ENCODE results near the gene AP3B1.

Gene AP3B1

GRCh38 chr5:78009937-78010527 is 284.5 kb downstream of the AP3B1 start:
- Histone ChIP-seq H4K20me1 (ENCODE audit: low read depth, low read length) (no peaks in the 10 kb centered on the region), H3K27me3 (ENCODE audit: low read length) (no peaks in the 10 kb centered on the region), H3K36me3 (ENCODE audit: low read length) (no peaks in the 10 kb centered on the region), H2AFZ (ENCODE audit: low read depth, low read length, severe bottlenecking) (no peak overlapping the region), H3K27ac (ENCODE audit: low read depth, low read length) (no peak overlapping the region), H3K9me3 (ENCODE audit: insufficient read depth, low read length) (no peaks in the 10 kb centered on the region), H3K9me2 (replicated peaks; ENCODE audit: insufficient read depth, low read length) (no peaks in the 10 kb centered on the region), H3K4me3 (ENCODE audit: insufficient read depth, low read length, poor library complexity, severe bottlenecking) (no peak overlapping the region), H3F3A (ENCODE audit: insufficient read depth) (no peaks in the 10 kb centered on the region), H3K9ac (ENCODE audit: low read length) (no peak overlapping the region), H3K4me2 (ENCODE audit: low read depth, low read length, poor library complexity, severe bottlenecking) (no peak overlapping the region), H3K79me2 (ENCODE audit: insufficient read depth, low read length) (no peaks in the 10 kb centered on the region)
- TF ChIP-seq EZH2phosphoT487 (conservative IDR thresholded peaks at IDR 0.05; ENCODE audit: low read length) = no peak
- no peak for TF ChIP-seq CTCF (IDR thresholded peaks at IDR 0.05; ENCODE audit: insufficient read depth, low read length, poor library complexity, severe bottlenecking)

- Histone ChIP-seq H3K9ac (ENCODE audit: low read length) (no peak overlapping the region), H3K36me3 (ENCODE audit: low read length) (no peaks in the 10 kb centered on the region), H3K9me2 (replicated peaks; ENCODE audit: insufficient read depth, low read length) (no peaks in the 10 kb centered on the region), H4K20me1 (ENCODE audit: low read depth, low read length) (no peaks in the 10 kb centered on the region), H2AFZ (ENCODE audit: low read depth, low read length, severe bottlenecking) (no peak overlapping the region), H3K4me3 (ENCODE audit: insufficient read depth, low read length, poor library complexity, severe bottlenecking) (no peak overlapping the region), H3K9me3 (ENCODE audit: insufficient read depth, low read length) (no peaks in the 10 kb centered on the region), H3K27me3 (ENCODE audit: low read length) (no peaks in the 10 kb centered on the region), H3K4me2 (ENCODE audit: low read depth, low read length, poor library complexity, severe bottlenecking) (no peak overlapping the region), H3K79me2 (ENCODE audit: insufficient read depth, low read length) (no peaks in the 10 kb centered on the region), H3F3A (ENCODE audit: insufficient read depth) (no peaks in the 10 kb centered on the region), H3K27ac (ENCODE audit: low read depth, low read length) (no peak overlapping the region)
- peak; percentile 65 for TF ChIP-seq CTCF (IDR thresholded peaks at IDR 0.05; ENCODE audit: insufficient read depth, low read length, poor library complexity, severe bottlenecking)
- TF ChIP-seq EZH2phosphoT487 (conservative IDR thresholded peaks at IDR 0.05; ENCODE audit: low read length) = no peak
These were observed 286.0 kb downstream of the AP3B1 start for GRCh38 chr5:78008356-78008967.

GRCh38 chr5:78007233-78007632 is 287.3 kb downstream of the AP3B1 start:
- no peak overlapping the region for H3K4me3 ChIP-seq (ENCODE audit: insufficient read depth, low read length, poor library complexity, severe bottlenecking)

More at GRCh38 chr5:78007233-78007632, 287.3 kb downstream of the AP3B1 start:
- Histone ChIP-seq H3K9ac (ENCODE audit: low read length) (no peak overlapping the region), H3K36me3 (ENCODE audit: low read length) (no peaks in the 10 kb centered on the region), H3F3A (ENCODE audit: insufficient read depth) (no peaks in the 10 kb centered on the region), H3K27ac (ENCODE audit: low read depth, low read length) (no peak overlapping the region), H3K9me3 (ENCODE audit: insufficient read depth, low read length) (no peaks in the 10 kb centered on the region), H3K79me2 (ENCODE audit: insufficient read depth, low read length) (no peaks in the 10 kb centered on the region), H3K9me2 (replicated peaks; ENCODE audit: insufficient read depth, low read length) (no peaks in the 10 kb centered on the region), H3K27me3 (ENCODE audit: low read length) (no peaks in the 10 kb centered on the region), H2AFZ (ENCODE audit: low read depth, low read length, severe bottlenecking) (no peak overlapping the region), H4K20me1 (ENCODE audit: low read depth, low read length) (no peaks in the 10 kb centered on the region), H3K4me2 (ENCODE audit: low read depth, low read length, poor library complexity, severe bottlenecking) (no peak overlapping the region)
- TF ChIP-seq EZH2phosphoT487 (conservative IDR thresholded peaks at IDR 0.05; ENCODE audit: low read length) (no peak), CTCF (IDR thresholded peaks at IDR 0.05; ENCODE audit: insufficient read depth, low read length, poor library complexity, severe bottlenecking) (no peak)

Data from SU-DHL-6 (cell line).